Measurements from ENCODE around the gene CNNM4.

CNNM4 gene

DNA sequence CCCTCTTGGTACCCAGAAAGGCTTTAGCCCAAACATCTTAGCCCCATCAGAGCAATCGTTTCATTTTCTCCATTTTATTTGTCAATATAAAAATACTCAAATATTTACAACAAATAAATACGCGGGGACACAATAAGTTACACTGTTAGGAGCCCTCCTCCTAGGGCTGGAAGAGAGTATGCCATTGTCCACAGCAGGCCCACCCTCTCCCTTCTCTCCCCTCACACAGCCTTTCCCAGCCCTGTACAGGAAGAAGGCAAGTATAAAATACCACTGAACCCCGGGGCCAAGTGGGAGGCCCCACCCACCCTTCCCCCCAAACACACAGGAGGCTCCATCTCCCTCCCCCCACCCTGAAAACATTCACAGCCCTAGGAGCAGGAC is 99.0 kb downstream of the CNNM4 start:
- no peak overlapping the region for H3K4me3 ChIP-seq (ENCODE audit: low read depth, low read length)

DNA sequence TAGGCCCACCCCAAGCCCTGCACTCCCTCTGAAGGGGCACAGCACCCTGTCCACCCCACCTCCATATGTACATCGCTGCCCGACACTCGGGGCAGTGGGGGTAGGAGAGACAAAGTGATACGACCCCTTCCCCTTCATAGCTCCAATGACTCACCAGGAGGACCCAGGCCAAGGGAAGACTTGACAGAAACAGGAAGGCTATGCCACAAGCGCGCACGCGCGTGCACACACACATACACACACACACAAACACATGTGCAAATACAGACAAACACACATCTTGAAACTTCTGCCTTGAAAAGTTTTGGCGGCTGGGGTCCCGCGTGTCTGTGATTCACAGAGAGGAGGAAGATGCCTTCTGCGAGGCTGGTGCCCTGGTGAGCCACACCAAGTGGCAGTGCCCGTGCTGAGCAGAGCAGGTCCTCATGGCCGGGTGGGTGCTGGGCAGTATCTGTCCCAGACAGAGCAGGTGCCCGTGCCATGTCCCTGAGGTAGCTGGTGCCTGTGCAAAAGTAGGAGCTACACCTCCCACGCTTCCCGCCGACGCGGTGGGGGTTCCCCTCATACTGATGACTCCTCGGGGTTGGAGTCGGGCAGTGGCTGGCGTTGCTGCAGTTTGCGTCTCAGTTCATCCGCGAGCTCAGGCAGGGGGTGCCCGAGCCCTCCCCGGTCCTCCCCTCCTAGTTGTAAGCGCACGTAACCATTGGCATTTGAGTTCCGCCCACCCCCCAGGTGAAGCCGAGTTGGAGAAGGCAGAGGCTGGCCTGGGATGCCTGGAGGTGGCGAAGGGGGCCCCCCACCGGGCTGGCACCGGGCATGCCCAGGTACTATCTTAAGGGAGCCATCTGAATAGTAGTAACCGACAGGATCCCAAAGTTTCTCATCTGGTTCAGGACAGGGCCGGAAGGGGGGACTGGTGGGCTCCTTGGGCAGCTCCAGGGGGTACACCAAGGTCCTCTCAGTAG is 99.6 kb downstream of the CNNM4 start:
- H3K4me3 ChIP-seq (ENCODE audit: low read depth, low read length): no peak overlapping the region
- TF ChIP-seq, protein P1, sequence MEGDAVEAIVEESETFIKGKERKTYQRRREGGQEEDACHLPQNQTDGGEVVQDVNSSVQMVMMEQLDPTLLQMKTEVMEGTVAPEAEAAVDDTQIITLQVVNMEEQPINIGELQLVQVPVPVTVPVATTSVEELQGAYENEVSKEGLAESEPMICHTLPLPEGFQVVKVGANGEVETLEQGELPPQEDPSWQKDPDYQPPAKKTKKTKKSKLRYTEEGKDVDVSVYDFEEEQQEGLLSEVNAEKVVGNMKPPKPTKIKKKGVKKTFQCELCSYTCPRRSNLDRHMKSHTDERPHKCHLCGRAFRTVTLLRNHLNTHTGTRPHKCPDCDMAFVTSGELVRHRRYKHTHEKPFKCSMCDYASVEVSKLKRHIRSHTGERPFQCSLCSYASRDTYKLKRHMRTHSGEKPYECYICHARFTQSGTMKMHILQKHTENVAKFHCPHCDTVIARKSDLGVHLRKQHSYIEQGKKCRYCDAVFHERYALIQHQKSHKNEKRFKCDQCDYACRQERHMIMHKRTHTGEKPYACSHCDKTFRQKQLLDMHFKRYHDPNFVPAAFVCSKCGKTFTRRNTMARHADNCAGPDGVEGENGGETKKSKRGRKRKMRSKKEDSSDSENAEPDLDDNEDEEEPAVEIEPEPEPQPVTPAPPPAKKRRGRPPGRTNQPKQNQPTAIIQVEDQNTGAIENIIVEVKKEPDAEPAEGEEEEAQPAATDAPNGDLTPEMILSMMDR (IDR thresholded peaks at IDR 0.05; ENCODE audit: borderline replicate concordance, insufficient read depth, low read depth, low read length): no peak

More for the DNA sequence above, 99.0 kb downstream of the CNNM4 start:
- TF ChIP-seq, protein P1 (IDR thresholded peaks at IDR 0.05; ENCODE audit: borderline replicate concordance, insufficient read depth, low read depth, low read length): no peak

DNA sequence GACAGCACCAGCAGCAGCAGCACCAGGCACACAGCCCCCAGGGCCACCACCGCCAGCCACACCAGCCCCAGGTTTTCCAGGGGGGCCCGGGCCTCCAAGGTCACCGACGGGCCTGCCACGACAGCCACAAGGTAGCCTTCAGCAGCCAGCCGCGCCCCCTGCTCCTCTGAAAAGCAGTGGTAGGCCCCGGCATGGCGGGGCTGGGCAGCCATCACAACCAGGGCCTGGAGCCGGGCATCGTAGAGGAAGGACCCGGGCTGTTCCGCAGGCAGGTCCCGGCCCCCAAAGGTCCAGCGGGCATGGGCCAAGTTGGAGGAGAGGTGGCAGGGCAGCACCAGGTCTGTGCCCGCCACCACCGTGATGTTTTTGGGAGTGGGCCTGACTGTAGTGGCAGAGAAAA is 100.4 kb downstream of the CNNM4 start:
- no peak overlapping the region for H3K4me3 ChIP-seq (ENCODE audit: low read depth, low read length)
- TF ChIP-seq, protein P1 (IDR thresholded peaks at IDR 0.05; ENCODE audit: borderline replicate concordance, insufficient read depth, low read depth, low read length): no peak
